HG02610 (cell line): ENCODE measurements around the gene ZNF664.

Experiments
- ATAC-seq: cut with Tn5 transposase; IDR thresholded peaks from one replicate; pipeline ENCODE4 v1.9.1; 2021; ENCODE audit warnings: mild to moderate bottlenecking, moderate library complexity; ENCODE audit not compliant: unreplicated experiment

ZNF664 gene

GRCh38 chr12:123987022-123987421 lies 14.0 kb downstream of the ZNF664 start:
- ATAC-seq: no peak

DNA sequence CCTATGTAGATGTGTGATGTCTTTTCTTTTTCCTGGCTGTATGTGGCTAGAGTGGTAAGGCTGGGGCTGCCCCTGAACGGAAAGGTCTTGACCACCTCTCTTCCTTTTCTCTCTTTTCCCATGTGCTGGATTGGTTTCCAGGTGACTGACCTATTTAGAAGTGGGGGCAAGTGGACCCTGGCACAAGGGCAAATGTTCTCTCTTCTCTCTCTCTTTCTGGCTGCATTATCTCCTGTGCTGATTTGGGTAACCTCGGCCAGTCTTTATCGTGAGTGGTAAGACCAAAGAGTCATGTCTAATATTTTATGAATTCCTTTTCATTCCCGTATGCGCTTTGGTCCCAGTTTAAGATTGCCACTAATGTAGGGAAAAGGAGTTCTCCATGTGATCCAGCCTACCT lies 16.2 kb downstream of the ZNF664 start:
- ATAC-seq: no peak

DNA sequence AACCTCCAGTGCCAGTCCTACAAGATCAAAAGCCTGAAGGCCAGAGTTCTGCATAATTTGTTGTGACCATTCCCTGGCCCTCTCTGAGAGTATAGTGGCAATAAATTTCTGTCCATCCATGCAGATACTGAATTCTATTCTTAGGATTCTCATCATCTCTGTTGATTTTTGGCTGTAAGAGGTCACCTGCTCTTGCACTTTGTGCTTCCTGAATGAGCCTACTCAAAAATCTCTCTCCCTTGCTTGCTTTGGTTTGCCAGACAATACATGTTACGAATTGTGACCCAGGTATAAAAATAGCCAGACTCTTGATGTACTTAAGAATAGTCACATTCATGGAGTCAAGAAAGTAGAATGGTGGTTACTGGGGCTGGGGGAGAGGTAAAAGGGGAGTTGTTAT lies 16.7 kb downstream of the ZNF664 start:
- ATAC-seq: no peak

DNA sequence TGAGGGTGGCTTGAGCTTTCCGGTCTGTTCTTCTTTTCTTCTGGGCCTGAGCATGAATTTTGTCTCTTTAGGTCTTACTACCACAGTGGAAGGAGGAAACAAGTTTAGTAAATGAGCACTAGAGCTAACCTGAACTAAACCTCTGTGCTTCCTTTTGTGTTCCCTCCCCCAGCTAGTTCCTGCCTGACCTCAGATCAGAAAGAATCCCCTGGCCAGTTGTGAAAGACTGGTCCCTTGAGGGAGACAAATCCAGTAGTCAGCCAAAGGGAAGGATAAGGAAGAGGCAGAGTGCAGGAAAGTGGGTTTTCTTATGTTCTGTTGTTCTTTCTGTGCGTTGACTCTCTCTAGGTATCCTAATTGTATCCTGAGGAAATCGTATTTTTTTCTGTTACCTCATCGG lies 17.5 kb downstream of the ZNF664 start:
- ATAC-seq: no peak

DNA sequence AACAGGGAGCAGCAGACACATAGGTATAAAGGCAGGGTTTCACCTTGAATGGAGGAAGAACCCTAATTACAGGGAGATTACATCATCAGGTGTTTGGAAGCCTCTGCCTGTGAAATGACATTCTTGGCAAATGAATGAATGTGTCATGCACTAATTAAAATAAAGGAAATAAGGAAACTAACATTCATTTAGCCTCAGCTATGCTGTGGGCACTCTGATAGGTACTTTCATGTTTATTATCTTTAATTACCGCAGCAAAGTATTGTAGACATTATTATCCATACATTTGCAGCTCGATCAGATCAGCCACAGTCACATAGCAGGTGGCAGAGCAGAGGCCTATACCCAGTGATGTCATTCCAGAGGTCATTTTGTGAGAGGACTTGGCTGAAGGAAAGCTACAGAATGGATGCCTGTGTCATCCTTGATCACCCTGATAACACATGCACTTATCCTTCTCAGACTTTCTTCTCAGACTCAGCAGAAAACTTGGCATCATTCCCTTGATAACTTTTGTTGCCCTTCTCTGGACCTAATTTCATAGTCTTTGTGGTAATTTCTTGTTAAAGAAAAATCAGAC lies 18.4 kb downstream of the ZNF664 start:
- no peak for ATAC-seq

GRCh38 chr12:123992118-123992825 lies 19.3 kb downstream of the ZNF664 start:
- ATAC-seq: no peak

DNA sequence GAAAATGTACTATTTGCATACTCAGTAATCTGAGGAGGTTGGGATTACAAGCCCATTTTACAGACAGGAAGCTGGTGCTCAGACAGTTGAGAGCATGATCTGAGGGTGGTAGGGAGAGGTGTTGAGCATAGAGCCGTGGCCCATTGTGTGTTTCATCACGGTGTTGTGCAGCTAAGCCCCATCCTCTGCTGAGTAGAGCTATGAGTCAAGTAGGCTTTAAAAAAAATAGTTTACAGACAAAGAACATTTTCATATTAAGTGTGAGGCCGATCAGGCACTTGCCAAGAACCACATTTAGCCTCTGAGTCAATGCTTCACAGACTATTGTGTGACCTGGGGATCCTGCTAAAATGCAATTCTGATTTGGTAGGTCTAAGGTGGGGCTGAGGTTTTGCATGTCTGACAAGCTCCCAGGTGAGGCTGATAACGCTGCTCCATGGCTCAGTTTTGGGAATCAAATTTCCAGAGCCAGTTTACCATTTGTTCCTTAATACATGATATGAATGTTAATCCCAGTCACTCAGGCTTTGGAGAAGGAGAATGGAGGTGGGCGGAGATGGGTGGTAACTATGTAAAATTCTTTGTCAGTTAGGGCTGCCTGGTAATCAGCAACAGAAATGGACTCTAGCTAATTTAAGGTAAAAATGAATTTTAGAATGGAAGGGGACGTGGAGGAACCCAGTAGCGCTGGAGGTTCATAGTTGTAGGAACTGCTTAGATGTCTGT lies 22.2 kb downstream of the ZNF664 start:
- no peak for ATAC-seq

DNA sequence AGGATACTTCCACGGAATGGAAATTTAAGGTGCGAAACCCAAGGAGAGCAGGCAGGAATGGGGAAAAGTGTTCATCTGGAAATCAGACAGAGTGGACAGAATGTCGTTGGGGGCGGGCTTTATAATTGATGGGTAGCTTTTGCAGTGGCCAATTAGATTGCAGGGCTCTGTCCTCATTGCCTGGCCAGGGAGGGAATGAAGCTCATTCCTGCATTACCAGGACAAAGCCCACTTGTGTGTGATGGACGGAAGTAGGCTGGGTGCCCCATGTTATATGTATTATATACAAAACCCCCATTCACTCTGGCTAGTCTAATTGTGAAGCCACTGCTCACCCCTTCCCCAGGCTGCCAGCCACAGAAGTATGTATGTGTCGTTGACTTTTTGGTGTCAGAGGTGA lies 23.6 kb downstream of the ZNF664 start:
- no peak for ATAC-seq

DNA sequence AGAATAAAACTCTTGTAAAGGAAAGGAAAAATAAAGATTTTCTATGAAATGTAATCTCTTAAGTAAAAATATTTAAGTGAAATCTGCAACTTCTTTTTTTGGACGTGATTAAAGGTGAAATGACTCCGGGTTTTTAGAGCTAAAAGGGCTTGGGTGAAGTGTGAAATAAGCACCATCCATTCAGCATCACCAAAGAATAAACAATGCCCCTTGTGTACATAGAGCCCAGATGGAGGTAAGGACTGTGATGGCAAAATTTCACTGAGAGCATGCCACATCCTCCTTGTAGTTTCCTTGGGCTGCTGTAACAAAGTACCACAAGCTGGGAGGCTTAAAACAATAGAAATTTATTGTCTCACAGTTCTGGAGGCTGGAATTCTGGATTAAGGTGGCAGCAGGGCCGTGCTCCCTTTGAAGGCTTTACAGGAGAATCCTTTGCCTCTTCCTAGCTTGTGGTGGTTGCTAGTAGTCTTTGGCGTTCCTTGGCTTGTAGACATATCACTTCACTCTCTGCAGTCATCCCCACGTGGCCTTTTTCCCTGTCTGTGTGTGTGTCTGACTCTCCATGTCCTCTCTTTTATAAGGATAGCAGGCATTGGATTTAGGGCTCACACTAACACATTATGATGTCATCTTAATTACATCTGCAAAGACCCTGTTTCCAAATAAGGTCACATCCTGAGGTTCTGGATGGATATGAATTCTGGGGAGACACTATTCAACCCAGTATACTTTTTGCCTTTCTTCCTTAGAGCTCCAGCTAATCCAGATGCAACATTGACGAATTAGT lies 24.2 kb downstream of the ZNF664 start:
- no peak for ATAC-seq

- ATAC-seq: no peak
Measured at GRCh38 chr12:123997908-123998307, 24.9 kb downstream of the ZNF664 start.

DNA sequence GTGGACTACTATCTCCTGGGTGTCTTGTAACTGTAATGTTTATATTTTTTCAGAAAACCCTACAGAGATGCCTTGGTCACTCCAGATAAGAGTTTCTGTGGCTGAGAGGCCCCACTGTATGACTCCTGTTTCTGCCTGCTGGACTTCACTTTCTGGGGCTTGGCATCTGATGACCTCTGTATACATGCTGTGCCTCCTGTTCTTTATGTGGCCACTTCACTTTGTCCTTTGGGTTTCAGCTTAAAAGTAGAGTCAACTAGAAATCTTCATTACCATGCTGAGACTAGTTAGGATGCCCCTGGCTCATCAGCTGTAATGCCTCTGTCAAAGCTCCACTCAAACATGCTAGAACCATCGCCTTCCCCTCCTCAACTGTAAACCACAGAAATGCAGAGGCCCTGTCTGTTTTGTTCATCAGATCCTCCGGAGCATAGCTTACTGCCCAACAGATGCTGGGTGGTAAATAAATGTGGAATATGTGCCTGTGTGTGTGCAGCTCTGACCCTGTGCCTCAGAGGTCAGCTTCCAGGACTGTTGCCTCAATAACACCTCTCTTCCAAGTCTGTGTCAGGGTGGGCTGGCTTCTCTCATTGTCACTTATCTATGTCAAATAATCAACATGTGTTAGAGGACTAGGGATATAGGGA lies 25.5 kb downstream of the ZNF664 start:
- no peak for ATAC-seq

DNA sequence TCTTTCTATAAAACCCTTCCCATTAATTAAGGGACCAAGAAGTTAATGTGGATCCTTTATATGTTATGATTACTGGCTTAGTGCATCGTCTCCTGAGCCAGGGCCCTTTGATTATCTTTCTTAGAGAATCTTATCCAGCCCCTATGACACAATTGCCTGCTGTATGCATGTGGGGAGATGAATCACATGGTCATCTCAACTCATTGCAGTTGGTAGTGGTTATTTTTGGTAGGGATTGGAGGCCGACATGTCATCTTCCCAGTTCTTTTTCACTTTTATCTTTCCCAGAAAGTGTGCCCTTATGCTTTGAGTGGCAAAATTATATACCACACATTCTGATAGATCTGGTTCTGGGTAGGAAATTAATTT lies 26.0 kb downstream of the ZNF664 start:
- ATAC-seq: no peak

- ATAC-seq: no peak
Measured at GRCh38 chr12:124000111-124000510, 27.1 kb downstream of the ZNF664 start.

DNA sequence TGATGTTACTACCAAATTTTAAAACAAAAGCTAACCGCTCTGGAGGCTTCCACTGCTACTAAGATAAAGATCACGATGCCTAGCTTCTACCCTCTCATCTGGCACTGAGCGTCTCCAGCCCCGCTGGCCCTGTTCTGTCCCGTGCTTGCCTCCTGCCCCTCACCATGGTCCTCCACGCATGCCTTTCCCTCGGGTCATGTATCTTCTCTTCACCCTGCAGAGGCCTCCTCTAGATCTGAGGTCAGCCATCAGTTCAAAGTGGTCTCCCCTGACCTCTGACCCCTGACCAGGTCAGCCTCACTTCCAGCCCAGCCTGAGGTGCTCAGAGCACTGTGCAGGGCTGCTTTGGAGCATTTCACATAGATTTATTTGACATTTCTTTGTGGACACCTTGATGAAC lies 28.3 kb downstream of the ZNF664 start:
- no peak for ATAC-seq

DNA sequence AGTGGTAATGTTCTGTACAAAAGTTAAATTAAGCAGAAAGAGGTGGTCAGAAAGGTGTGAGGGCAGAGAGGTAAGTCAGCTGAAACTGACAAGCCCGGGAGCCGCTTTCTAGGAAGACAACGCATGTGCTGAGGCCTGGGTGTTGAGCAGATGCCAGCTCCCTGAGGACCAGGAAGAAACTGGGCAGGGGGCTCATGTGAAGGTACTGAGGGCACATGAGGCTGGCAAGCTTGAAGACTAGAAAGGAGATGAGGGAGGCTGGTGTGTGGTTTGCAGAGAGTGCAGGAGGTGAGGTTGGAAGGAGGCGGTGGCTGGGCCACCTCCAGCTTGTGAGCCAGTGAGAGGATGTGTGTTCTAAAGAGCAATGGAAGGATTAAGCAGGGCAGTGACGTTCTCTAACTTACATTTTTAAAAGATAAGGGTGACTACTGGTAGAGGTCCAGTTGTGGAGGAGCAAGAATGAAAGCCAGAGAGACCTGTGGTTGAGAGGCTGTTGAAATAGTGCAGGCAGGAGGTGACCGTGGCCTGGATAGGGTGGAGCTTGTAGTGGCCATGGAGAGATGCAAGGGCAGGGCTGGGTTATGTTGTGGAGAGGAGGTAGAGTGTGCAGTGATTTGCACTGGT lies 29.1 kb downstream of the ZNF664 start:
- no peak for ATAC-seq

DNA sequence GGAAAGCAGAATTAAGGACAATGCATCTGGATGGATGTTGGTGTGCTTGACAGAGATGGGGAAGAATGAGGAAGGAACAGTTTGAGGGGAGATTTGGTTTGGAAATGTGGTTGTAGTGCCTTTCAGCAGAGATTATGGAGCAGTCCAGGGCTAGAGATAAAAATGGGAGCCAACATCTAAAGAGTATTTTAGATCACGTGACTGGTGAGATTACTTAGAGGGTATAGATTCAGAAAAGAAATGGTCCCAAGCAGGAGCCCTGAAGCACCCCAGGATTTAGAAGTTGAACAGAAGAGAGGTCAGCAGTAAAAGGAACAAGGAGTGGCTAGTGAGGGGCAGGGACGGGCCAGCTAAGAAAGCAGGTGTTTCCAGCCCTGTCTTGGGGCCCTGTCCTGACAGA lies 29.6 kb downstream of the ZNF664 start:
- ATAC-seq: no peak

DNA sequence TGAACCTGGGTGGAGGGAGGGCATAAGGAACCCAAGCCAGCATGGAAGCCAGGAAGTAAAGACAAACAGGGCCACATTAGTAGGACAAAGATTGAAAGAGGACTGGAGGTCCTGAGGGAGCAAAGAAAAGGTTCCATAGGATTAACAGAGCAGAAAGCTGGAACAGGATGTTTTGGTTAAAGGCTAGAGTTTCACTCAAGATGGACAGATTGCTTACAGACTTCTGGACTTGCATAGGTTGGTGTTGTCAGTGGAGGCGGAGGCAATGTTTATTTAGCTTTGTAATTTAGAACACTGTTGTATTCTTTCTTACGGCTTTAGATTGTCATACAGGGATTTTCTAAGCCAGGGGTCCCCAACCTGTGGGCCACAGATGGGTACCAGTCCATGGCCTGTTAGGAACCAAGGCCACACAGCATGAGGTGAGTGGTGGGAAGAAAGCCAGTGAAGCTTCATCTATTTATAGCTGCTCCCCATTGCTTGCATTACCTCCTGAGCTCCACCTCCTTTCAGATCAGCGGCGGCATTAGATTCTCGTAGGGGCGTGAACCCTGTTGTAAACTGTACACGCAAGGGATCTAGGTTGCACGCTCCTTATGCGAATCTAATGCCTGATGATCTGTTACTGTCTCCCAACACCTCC lies 31.3 kb downstream of the ZNF664 start:
- ATAC-seq: no peak

GRCh38 chr12:124006085-124006845 lies 33.2 kb downstream of the ZNF664 start:
- no peak for ATAC-seq
